Body of pancreas (tissue), 4 donors: ENCODE measurements around the gene SRSF1. TPM values are rescaled to one million over a fixed set of nuclear protein-coding genes. Genes with fewer than 3 reads are reported as not detected.

Experiments
- ATAC-seq: fragments of 150-250 bp; one replicate; pipeline ENCODE4 v1.9.1; 2016
- DNase-seq, 4 donors: peaks; one replicate each; pipeline ENCODE4 v3.0.0-alpha.2; 2019
- H3K27ac ChIP-seq, 4 donors: fragments of 200-600 bp; sonication (generic); 1 replicate in 3 of 4; 2 replicates in 1 of 4; pipeline versions ENCODE4 v1.5.1 to v1.6.1; 2016 to 2019; ENCODE audit warnings: mild to moderate bottlenecking in 1 of 4, mixed read lengths in 1 of 4, moderate library complexity in 1 of 4
- H3K27me3 ChIP-seq, 2 donors: fragments of 200-600 bp; sonication (generic); one replicate each; pipeline ENCODE4 v1.6.0; 2016; ENCODE audit warnings: mild to moderate bottlenecking in 1 of 2
- H3K36me3 ChIP-seq, 2 donors: fragments of 200-600 bp; sonication (generic); replicated peaks in 1 of 2; 2 replicates each; pipeline ENCODE4 v1.5.1; 2016; ENCODE audit warnings: low read depth in 2 of 2; ENCODE audit not compliant: insufficient read depth in 1 of 2
- H3K4me1 ChIP-seq: fragments of 200-600 bp; sonication (generic); one replicate; pipeline ENCODE4 v1.6.0; 2016
- H3K4me3 ChIP-seq, 2 donors: fragments of 200-600 bp; sonication (generic); 1 replicate in 1 of 2; 2 replicates in 1 of 2; pipeline ENCODE4 v1.5.1; 2016 to 2019
- H3K9me3 ChIP-seq, 3 donors: fragments of 200-600 bp; sonication (generic); 1 replicate in 2 of 3; 2 replicates in 1 of 3; pipeline ENCODE4 v1.5.1; 2016
- CTCF ChIP-seq, 7 experiments: fragments of 450-650 bp in 4 of 7; fragments of 200-600 bp in 3 of 7; sonication (generic) in 3 of 7; IDR thresholded peaks; one replicate each; pipeline ENCODE4 v1.5.1; 2016 to 2019; ENCODE audit warnings: antibody characterized with exemption in 7 of 7
- POLR2A ChIP-seq, 3 donors: fragments of 450-650 bp; IDR thresholded peaks; one replicate each; pipeline ENCODE4 v1.6.1; 2016; ENCODE audit warnings: antibody characterized with exemption in 3 of 3, mild to moderate bottlenecking in 2 of 3
- WGBS, 2 donors: methylation state at CpG; one replicate each; pipeline ENCODE4 v1.1.5; 2017; 5-methylcytosine and 5-hydroxymethylcytosine counted together
- intact Hi-C: fragments of 100-400 bp; cut with DNase I; formaldehyde crosslinking; loops from one replicate; pipeline ENCODE4 v1.15.1; 2023
- total RNA-seq, 2 donors: library from RNA; depleted of rRNA; stranded (reverse); fragments of >200 nt; gene quantifications; one replicate each; pipeline ENCODE4 v1.1.0, GENCODE V29; 2016

Gene SRSF1
- total RNA-seq = 100 to 1,000 TPM in 1 of 2 donors, 10 to 100 TPM in 1; 76.0 to 139 TPM

GRCh38 chr17:58006924-58007780 is at the start of gene SRSF1:
SRSF1 (minus strand) TSS chr17:58007246; CDS start chr17:58007137, 109 bp downstream.
- Histone ChIP-seq H3K4me1 (peaks cover 44% of the 10 kb centered on the region), H3K4me3 (peak within 1 kb of the TSS; percentile 86 to 95), H3K27me3 (no peaks in the 10 kb centered on the region), H3K36me3 (peaks cover 0 to 8% of the 10 kb centered on the region in 2 donors), H3K9me3 (no peaks in the 10 kb centered on the region), H3K27ac (peak within 1 kb of the TSS; percentile 93 to 97 (median 96))
- DNase-seq (peak; percentile 96 to 97 (median 97)), ATAC-seq (peak; percentile 96)
- intact Hi-C loops = no loop called here
- TF ChIP-seq POLR2A (IDR thresholded peaks at IDR 0.05) = peak; percentile 83 to 96 (median 96)
- TF ChIP-seq CTCF (IDR thresholded peaks at IDR 0.05) = peak in 2 of 7 experiments; percentile 4 to 19
- 0 to 1% methylated on average over 75 to 84 of the region's 86 CpGs for WGBS, 2 donors

GRCh38 chr17:58056476-58056875 is 49.4 kb upstream of the SRSF1 start:
- ATAC-seq = no peak
- H3K4me3 ChIP-seq = no peak overlapping the region
- H3K27ac ChIP-seq = no peak overlapping the region
- TF ChIP-seq POLR2A (IDR thresholded peaks at IDR 0.05) (no peak), CTCF (IDR thresholded peaks at IDR 0.05) (no peak)
- intact Hi-C loops = no loop called here
- H3K4me1 ChIP-seq = no peaks in the 10 kb centered on the region
- H3K9me3 ChIP-seq = no peaks in the 10 kb centered on the region
- H3K27me3 ChIP-seq = no peaks in the 10 kb centered on the region
- no peaks in the 10 kb centered on the region for H3K36me3 ChIP-seq
- DNase-seq = no peak

GRCh38 chr17:58054641-58055040 is 47.6 kb upstream of the SRSF1 start:
- TF ChIP-seq POLR2A (IDR thresholded peaks at IDR 0.05) (no peak), CTCF (IDR thresholded peaks at IDR 0.05) (no peak)
- ATAC-seq (no peak), DNase-seq (no peak)
- no peaks in the 10 kb centered on the region for H3K27me3 ChIP-seq
- no peak overlapping the region for H3K4me3 ChIP-seq
- H3K36me3 ChIP-seq = no peaks in the 10 kb centered on the region
- H3K4me1 ChIP-seq = no peaks in the 10 kb centered on the region
- H3K9me3 ChIP-seq = no peaks in the 10 kb centered on the region
- intact Hi-C loops = no loop called here
- 70 to 74% methylated on average over 6 of the region's 6 CpGs for WGBS, 2 donors
- no peak overlapping the region for H3K27ac ChIP-seq

GRCh38 chr17:58052945-58053715 is 46.1 kb upstream of the SRSF1 start:
- intact Hi-C loops = no loop called here
- H3K27me3 ChIP-seq = no peaks in the 10 kb centered on the region
- TF ChIP-seq CTCF (IDR thresholded peaks at IDR 0.05) (no peak), POLR2A (IDR thresholded peaks at IDR 0.05) (no peak)
- H3K36me3 ChIP-seq = no peaks in the 10 kb centered on the region
- H3K4me3 ChIP-seq = no peak overlapping the region
- no peaks in the 10 kb centered on the region for H3K9me3 ChIP-seq
- 51 to 54% methylated on average over 8 of the region's 8 CpGs for whole genome bisulfite sequencing, 2 donors
- no peak for ATAC-seq
- no peak overlapping the region for H3K27ac ChIP-seq
- no peak for DNase-seq
- H3K4me1 ChIP-seq = no peaks in the 10 kb centered on the region
